Gastroesophageal sphincter (tissue), 3 donors: ENCODE results near the gene FBXO3.

ENCODE experiments used
- CTCF ChIP-seq, 4 experiments: fragments of 200-600 bp in 2 of 4; fragments of 450-650 bp in 2 of 4; sonication (generic) in 1 of 4; IDR thresholded peaks; one replicate each; pipeline ENCODE4 v1.5.1; 2017 to 2019; ENCODE audit warnings: antibody characterized with exemption in 4 of 4, mild to moderate bottlenecking in 2 of 4, moderate library complexity in 2 of 4
- EP300 ChIP-seq: sonication (generic); formaldehyde crosslinking; IDR thresholded peaks from one replicate; pipeline ENCODE4 v1.6.1; 2017; ENCODE audit warnings: antibody characterized with exemption, mild to moderate bottlenecking
- POLR2A ChIP-seq, 2 donors: fragments of 450-650 bp; IDR thresholded peaks; one replicate each; pipeline ENCODE4 v1.6.1; 2017; ENCODE audit warnings: antibody characterized with exemption in 2 of 2, mild to moderate bottlenecking in 2 of 2, moderate library complexity in 1 of 2
- POLR2AphosphoS5 ChIP-seq: sonication (generic); formaldehyde crosslinking; IDR thresholded peaks from one replicate; pipeline ENCODE4 v1.6.1; 2017; ENCODE audit warnings: antibody characterized with exemption

DNA sequence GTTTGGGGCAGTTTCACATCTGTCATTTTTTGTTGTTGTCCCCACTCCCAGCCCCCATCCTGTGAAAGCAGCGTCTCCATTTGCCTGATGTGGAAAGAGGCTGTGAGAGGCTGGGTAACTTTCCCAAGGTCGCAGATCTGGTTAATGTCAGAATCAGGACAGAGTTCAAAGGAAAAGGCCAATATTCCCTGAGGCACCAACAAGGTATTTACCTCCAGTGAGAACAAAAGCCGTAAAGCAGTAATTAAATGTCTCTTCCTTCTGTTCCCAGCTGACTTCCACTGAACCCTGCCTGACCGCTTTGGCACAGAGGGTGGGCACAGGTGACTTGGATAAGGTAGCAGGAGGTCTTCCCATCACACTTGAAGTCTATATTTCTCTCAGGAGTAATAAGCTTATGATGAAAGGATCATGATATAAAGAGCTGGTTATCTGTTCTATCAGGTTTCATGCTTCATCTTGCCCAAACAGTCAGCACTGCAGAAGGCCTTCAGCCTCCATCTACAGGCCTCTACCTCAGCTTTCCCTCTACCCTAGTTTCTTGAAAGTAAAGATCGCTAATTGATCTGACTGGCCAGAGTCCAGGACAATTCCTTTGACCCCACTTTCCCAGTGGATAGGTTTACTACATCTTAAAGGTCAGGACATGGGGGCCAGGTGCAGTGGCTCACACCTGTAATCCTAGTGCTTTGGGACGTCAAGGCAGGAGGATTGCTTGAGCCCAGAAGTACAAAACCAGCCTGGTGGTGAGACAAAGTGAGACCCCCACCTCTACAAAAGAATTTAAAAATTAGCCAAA, 83.1 kb downstream of the FBXO3 start:
- no peak for TF ChIP-seq CTCF (IDR thresholded peaks at IDR 0.05)
- TF ChIP-seq POLR2A (IDR thresholded peaks at IDR 0.05): no peak
- no peak for TF ChIP-seq POLR2AphosphoS5
- no peak for TF ChIP-seq EP300
